ENCODE measurements around the gene ATP5F1E. TPM values are rescaled to one million over a fixed set of nuclear protein-coding genes. Genes with fewer than 3 reads are reported as not detected.

The ATP5F1E gene
- total and polyA plus RNA-seq, 2 of the 4 experiments (the other 2 are of a cell fraction) = 3.8 to 34.5 TPM

- no peak overlapping the region for H4K8ac ChIP-seq (ENCODE audit: low read depth in 2 of 2, low read length in 2 of 2)
- POLR2A ChIA-PET (ENCODE audit: unreplicated experiment) = no interaction called here
- H3K36me3 ChIP-seq (ENCODE audit: control insufficient read depth, insufficient read depth, low read length) = peaks cover 31% of the 10 kb centered on the region
- no peak overlapping the region for H3K4me3 ChIP-seq (ENCODE audit: insufficient read depth, low read depth, low read length)
- H3K27ac ChIP-seq (ENCODE audit: insufficient read depth, low read length) = no peak overlapping the region
- dilution Hi-C loops (cut with HindIII; ENCODE audit: low sequenced_read_pairs, unreplicated experiment) (no loop called here), intact Hi-C loops (cut with micrococcal nuclease) (no loop called here), in situ Hi-C loops (cut with MboI; ENCODE audit: low sequenced_read_pairs) (loop anchor here (10.0 kb wide), 1 partner anchor 119 kb away; no protein-coding TSS in a partner anchor)
- no peak overlapping the region for H2BK120ac ChIP-seq (ENCODE audit: low read depth, low read length)
- H3K14ac ChIP-seq (replicated peaks; ENCODE audit: low read depth, low read length) = no peak overlapping the region
- H3K9me3 ChIP-seq (ENCODE audit: control insufficient read depth, insufficient read depth, low read length) = no peaks in the 10 kb centered on the region
- TF ChIP-seq MXI1 (IDR thresholded peaks at IDR 0.05; ENCODE audit: borderline replicate concordance, low read depth, low read length) = no peak
- TF ChIP-seq FOS (IDR thresholded peaks at IDR 0.05; ENCODE audit: low read depth, low read length) = no peak
- H3K4me2 ChIP-seq (ENCODE audit: low read depth, low read length) = no peak overlapping the region
- no peak overlapping the region for H2BK5ac ChIP-seq (ENCODE audit: low read depth, low read length, poor library complexity, severe bottlenecking)
- 94% methylated on average over 11 of the region's 13 CpGs; no CpG with 5 or more reads in 1 of the 2 experiments for WGBS, 2 experiments (ENCODE audit: extremely low coverage in 2 of 2, insufficient read length in 1 of 2)
- BruUV-seq (replicated peaks) = no TSS peak
- H2AK9ac ChIP-seq (replicated peaks; ENCODE audit: low read depth, low read length, poor library complexity) = no peak overlapping the region
- no peak overlapping the region for H3K18ac ChIP-seq (ENCODE audit: low read depth, low read length)
- H2AFZ ChIP-seq (replicated peaks; ENCODE audit: low read length, poor library complexity) = peak overlapping the region; percentile 24
- no peak overlapping the region for H3K4ac ChIP-seq (ENCODE audit: low read depth, low read length)
- no peak overlapping the region for H2BK15ac ChIP-seq (ENCODE audit: low read depth, low read length)
- no peak overlapping the region for H4K5ac ChIP-seq (ENCODE audit: low read depth, low read length)
- DNase-seq (no peak), ATAC-seq (ENCODE audit: low read depth) (no peak)
- no peak overlapping the region for H3K9ac ChIP-seq (ENCODE audit: low read depth, low read length)
- H3K56ac ChIP-seq (ENCODE audit: extremely low read depth, insufficient read depth, low read length) = no peak overlapping the region
- H3K27me3 ChIP-seq (ENCODE audit: control insufficient read depth, insufficient read depth, low read length) = no peaks in the 10 kb centered on the region
- no peak overlapping the region for H2AK5ac ChIP-seq (ENCODE audit: low read depth, low read length)
- no peak overlapping the region for H4K91ac ChIP-seq (ENCODE audit: insufficient read depth, low read depth, low read length)
- CTCF ChIA-PET = no interaction called here
- H3K4me1 ChIP-seq (ENCODE audit: control insufficient read depth, insufficient read depth, low read length) = peaks cover 4% of the 10 kb centered on the region; the same call in 1 of the 2 replicates
- no peak overlapping the region for H3K23ac ChIP-seq (ENCODE audit: low read depth, low read length)
- H4K20me1 ChIP-seq (ENCODE audit: insufficient read depth, low read length) = peaks cover 45% of the 10 kb centered on the region
- H3K79me1 ChIP-seq (ENCODE audit: low read depth in 1 of 2, low read length in 2 of 2) = peaks cover 6 to 63% of the 10 kb centered on the region in 2 experiments; a peak in 3 of 4 replicates
- no peak overlapping the region for H2BK20ac ChIP-seq (ENCODE audit: low read depth, low read length)
- peaks cover 14% of the 10 kb centered on the region for H3K9me1 ChIP-seq (ENCODE audit: insufficient read depth, low read length)
Observed at GRCh38 chr20:59023616-59024015, 8.5 kb downstream of the ATP5F1E start.
